Heart left ventricle (tissue), 13 donors: Measurements from ENCODE around the gene ARHGAP24.

Source experiments
- CTCF ChIP-seq, 12 donors: fragments of 200-600 bp; sonication (generic) in 4 of 12; IDR thresholded peaks; one replicate each; pipeline versions ENCODE4 v1.5.0 to v1.8.0; 2018 to 2022; ENCODE audit warnings: antibody characterized with exemption in 12 of 12, mild to moderate bottlenecking in 5 of 12
- POLR2A ChIP-seq, 2 donors: fragments of 450-650 bp; IDR thresholded peaks; one replicate each; pipeline ENCODE4 v1.6.1; 2017; ENCODE audit warnings: antibody characterized with exemption in 2 of 2, mild to moderate bottlenecking in 2 of 2, moderate library complexity in 2 of 2
- donor health status: ischemic (EF 13 %, LVEDD 7.1; RV severe dilation, severe dysfunction).
- donor health status: DM: no; HTN: yes; CAD: no.
- donor health status: DM: no; HTN: no; CAD: no.
- donor health status: ischemic (EF 25% LVEDD 6.9; RV normal size, moderate dysfunction).
- donor health status: ischemic (EF 25% LVEDD 5.7; RV mildly dilated, moderate dysfunction).
- donor health status: ischemic (EF 35%, LVEDD 5.7; RV mildly dilated, moderate dysfunction).
- donor health status: nonischemic (EF 11% LVEDD 7.7; RV severe dilation, severe dysfunction).
- donor health status: DM: yes; HTN: yes; CAD: no.
- donor health status: PGD.
- donor health status: ischemic (EF 29% LVEDD 5.4; RV normal size, mild dysfunction).
- donor health status: nonischemic (EF 23%, LVEDD 6.1; RV moderate dilation, normal function).

GRCh38 chr4:85783900-85784299, 308.9 kb downstream of the ARHGAP24 start:
- TF ChIP-seq POLR2A (IDR thresholded peaks at IDR 0.05), result no peak
- no peak for TF ChIP-seq CTCF (IDR thresholded peaks at IDR 0.05)
